A673 (cell line): ENCODE results near the gene GPHN.

Experiments used
- CTCF ChIP-seq: fragments of 300-800, 200-600 bp; sonication (generic); conservative IDR thresholded peaks from 2 replicates; pipeline ENCODE4 v1.5.1; 2017; ENCODE audit warnings: low read depth, mild to moderate bottlenecking, antibody characterized with exemption, low read length, moderate library complexity, mixed read lengths
- EZH2 ChIP-seq: fragments of 200-600 bp; sonication (generic); IDR thresholded peaks from 2 replicates; pipeline ENCODE4 v1.6.1; 2017; ENCODE audit warnings: borderline replicate concordance, low read depth, mild to moderate bottlenecking, mixed read lengths, antibody characterized with exemption, low read length; ENCODE audit not compliant: poor library complexity, severe bottlenecking

DNA sequence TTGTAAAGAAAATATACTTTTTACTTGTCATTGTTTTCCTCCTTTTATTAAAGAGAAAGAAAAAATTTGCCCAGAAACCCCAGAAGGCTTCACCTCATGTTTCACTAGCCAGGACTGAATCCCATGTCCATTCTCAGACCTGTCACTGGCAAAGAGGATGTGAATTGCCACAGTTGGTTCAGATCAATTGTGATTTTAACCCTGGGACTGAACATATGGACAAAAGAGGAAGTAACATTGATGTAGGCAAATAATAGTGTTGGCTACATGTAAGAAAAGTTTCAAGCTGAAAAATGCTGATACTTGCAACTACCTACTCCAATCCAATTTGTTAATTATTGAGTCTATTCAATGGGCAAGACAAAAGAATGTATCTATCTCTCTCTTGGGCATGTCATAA, 30.4 kb upstream of the GPHN start:
- TF ChIP-seq CTCF = no peak
- no peak for TF ChIP-seq EZH2
